ENCODE measurements around the gene RANBP3.
A peak's percentile ranks its signal among the peaks of the same experiment; 100 is the strongest.

Gene RANBP3

DNA sequence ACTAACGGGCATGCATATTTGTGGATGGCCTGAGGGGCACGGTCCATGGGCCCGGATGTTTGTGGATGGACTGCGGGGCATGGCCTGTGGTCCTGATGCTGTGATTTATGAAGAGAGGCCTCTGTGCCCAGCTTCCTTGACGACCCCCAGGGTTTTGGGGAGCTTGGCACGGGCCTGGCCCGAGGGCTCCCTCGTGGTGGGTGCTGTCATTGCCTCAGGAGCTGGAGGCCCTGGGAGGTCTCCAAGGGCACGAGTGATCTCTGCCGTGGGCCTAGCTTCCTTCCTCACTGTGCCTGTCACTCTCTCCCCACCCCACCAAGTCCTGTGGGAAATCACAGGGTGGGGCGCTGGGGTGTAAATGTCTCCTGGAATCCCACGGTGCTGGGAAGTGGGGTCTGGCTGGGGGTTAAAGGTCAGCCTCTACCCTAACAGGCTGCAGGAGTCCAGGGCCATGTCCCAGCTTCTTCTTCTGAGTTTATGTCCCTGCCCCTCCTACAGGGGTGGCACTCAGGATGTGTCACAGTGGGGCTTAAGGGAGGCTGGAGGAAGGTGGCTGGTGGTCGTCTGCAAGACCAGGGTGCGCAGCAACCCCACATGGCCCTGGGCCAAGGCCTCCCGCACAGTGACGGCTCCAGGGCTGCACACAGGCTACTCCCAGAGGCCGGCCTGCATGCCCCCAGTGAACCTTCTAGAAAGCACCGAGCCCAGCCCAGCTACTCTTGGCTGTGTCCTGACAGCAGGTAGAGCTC lies 27.6 kb upstream of the RANBP3 start:
- no peaks in the 10 kb centered on the region for H3K27me3 ChIP-seq (ENCODE audit: insufficient read depth, insufficient read length)
- TF ChIP-seq ZNF274 (IDR thresholded peaks at IDR 0.05; ENCODE audit: low read depth, low read length) (no peak), SUZ12 (IDR thresholded peaks at IDR 0.05; ENCODE audit: extremely low read depth, insufficient read depth, insufficient read length) (no peak), YY1 (IDR thresholded peaks at IDR 0.05; ENCODE audit: insufficient read depth, insufficient read length) (no peak)
- no peak overlapping the region for H3K9ac ChIP-seq (ENCODE audit: insufficient read length, low read depth)
- H3K36me3 ChIP-seq (ENCODE audit: insufficient read depth, insufficient read length, low read length), result no peaks in the 10 kb centered on the region
- no peaks in the 10 kb centered on the region for H3K4me1 ChIP-seq (ENCODE audit: insufficient read depth, insufficient read length)
- H3K9me3 ChIP-seq (ENCODE audit: insufficient read depth, low read length), result no peaks in the 10 kb centered on the region; the same call in 1 of the 2 replicates
- no peak for DNase-seq (ENCODE audit: low read depth, low spot score)
- H3K4me3 ChIP-seq (ENCODE audit: insufficient read length, low read depth), result no peak overlapping the region

DNA sequence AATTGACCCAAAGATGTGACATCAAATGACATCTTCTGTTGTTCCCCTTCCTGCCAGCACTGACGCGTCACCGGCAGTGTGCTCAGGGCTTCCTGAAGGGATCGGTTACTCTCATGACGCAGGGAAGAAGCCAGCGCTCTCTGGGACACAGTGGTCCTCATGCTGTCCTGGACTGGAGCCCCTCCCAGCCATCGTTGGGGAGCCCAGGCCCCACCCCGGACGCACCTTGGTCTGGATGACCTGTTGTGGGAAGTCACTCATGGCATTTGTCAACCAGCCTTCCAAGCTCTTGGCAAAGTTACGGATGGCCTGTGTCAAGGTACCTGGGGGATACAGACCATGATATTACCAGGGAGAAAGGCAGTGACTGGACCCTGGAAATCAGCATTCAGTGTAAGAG lies 26.0 kb upstream of the RANBP3 start:
- Histone ChIP-seq H3K9ac (ENCODE audit: insufficient read length, low read depth) (no peak overlapping the region), H3K4me3 (ENCODE audit: insufficient read length, low read depth) (no peak overlapping the region), H3K9me3 (ENCODE audit: insufficient read depth, low read length) (no peaks in the 10 kb centered on the region; the same call in 1 of the 2 replicates), H3K27me3 (ENCODE audit: insufficient read depth, insufficient read length) (no peaks in the 10 kb centered on the region), H3K36me3 (ENCODE audit: insufficient read depth, insufficient read length, low read length) (no peaks in the 10 kb centered on the region), H3K4me1 (ENCODE audit: insufficient read depth, insufficient read length) (no peaks in the 10 kb centered on the region)
- TF ChIP-seq SUZ12 (IDR thresholded peaks at IDR 0.05; ENCODE audit: extremely low read depth, insufficient read depth, insufficient read length) (no peak), YY1 (IDR thresholded peaks at IDR 0.05; ENCODE audit: insufficient read depth, insufficient read length) (no peak), ZNF274 (IDR thresholded peaks at IDR 0.05; ENCODE audit: low read depth, low read length) (no peak)
- no peak for DNase-seq (ENCODE audit: low read depth, low spot score)

DNA sequence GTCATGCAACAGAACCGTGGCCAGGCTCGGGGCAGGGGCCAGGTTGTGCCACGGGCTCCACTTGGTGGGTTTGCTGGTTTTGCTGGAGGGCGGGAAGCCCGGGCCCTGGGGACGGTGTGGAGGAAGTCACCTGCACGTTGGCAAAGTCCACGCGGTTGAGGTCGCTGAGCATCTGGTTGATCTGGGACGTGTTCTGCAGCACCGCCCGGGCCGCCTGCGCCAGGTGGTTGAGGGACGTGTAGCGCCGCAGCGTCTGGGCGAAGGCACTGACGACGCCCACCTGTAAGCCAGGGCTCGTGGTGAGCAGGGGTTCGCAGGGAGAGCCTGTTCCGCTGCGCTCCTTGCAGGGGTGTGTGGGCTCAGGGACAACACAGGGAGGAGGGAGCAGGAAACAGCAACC lies 24.7 kb upstream of the RANBP3 start:
- H3K27me3 ChIP-seq (ENCODE audit: insufficient read depth, insufficient read length), result no peaks in the 10 kb centered on the region
- H3K36me3 ChIP-seq (ENCODE audit: insufficient read depth, insufficient read length, low read length), result no peaks in the 10 kb centered on the region
- H3K9ac ChIP-seq (ENCODE audit: insufficient read length, low read depth), result no peak overlapping the region
- no peaks in the 10 kb centered on the region; the same call in 1 of the 2 replicates for H3K9me3 ChIP-seq (ENCODE audit: insufficient read depth, low read length)
- H3K4me1 ChIP-seq (ENCODE audit: insufficient read depth, insufficient read length), result no peaks in the 10 kb centered on the region
- no peak overlapping the region for H3K4me3 ChIP-seq (ENCODE audit: insufficient read length, low read depth)
- no peak for DNase-seq (ENCODE audit: low read depth, low spot score)
- TF ChIP-seq ZNF274 (IDR thresholded peaks at IDR 0.05; ENCODE audit: low read depth, low read length) (no peak), YY1 (IDR thresholded peaks at IDR 0.05; ENCODE audit: insufficient read depth, insufficient read length) (no peak), SUZ12 (IDR thresholded peaks at IDR 0.05; ENCODE audit: extremely low read depth, insufficient read depth, insufficient read length) (no peak)

DNA sequence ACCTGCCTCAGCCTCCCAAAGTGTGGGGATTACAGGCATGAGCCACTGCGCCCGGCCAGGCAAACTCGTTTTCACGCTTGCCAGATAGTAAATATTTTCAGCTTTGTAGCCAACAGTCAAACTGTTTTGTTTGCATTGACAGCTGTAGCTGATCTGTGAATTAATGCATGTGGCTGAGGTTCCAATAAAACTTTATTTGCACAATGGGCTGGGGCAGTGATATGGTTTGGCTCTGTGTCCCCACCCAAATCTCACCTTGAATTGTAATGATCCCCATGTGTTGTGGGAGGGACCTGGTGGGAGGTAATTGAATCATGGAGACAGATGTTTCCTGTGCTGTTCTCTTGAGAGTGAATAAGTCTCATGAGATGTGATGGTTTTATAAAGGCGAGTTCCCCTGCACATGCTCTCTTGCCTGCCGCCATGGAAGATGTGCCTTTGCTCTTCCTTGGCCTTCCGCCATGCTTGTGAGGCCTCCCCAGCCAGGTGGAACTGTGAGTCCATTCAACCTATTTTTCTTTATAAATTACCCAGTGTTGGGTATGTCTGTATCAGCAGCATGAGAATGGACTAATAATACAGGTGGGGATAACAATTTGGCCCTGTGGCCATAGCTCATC lies 22.4 kb upstream of the RANBP3 start:
- TF ChIP-seq YY1 (IDR thresholded peaks at IDR 0.05; ENCODE audit: insufficient read depth, insufficient read length) (no peak), SUZ12 (IDR thresholded peaks at IDR 0.05; ENCODE audit: extremely low read depth, insufficient read depth, insufficient read length) (no peak), ZNF274 (IDR thresholded peaks at IDR 0.05; ENCODE audit: low read depth, low read length) (no peak)
- no peaks in the 10 kb centered on the region; the same call in 1 of the 2 replicates for H3K9me3 ChIP-seq (ENCODE audit: insufficient read depth, low read length)

DNA sequence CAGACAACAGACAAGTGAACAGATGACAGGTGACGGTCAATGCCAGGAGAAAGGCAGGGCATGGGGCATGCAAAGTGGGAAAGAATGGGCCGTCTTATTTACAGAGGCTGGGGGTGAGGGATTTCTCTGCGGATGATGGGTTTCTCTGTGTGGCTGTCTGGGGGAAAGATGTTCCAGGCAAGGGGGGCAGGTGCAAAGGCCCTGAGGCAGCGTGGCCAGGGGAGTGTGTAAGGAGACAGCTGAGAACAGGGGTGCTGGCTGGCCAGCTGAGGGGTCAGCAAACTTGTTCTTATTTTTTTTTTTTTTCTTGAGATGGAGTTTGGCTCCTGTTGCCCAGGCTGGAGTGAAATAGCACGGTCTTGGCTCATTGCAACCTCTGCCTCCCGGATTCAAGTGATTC lies 21.8 kb upstream of the RANBP3 start:
- H3K9me3 ChIP-seq (ENCODE audit: insufficient read depth, low read length), result no peaks in the 10 kb centered on the region; the same call in 1 of the 2 replicates
- H3K4me3 ChIP-seq (ENCODE audit: insufficient read length, low read depth), result no peak overlapping the region
- TF ChIP-seq ZNF274 (IDR thresholded peaks at IDR 0.05; ENCODE audit: low read depth, low read length) (no peak), SUZ12 (IDR thresholded peaks at IDR 0.05; ENCODE audit: extremely low read depth, insufficient read depth, insufficient read length) (no peak), YY1 (IDR thresholded peaks at IDR 0.05; ENCODE audit: insufficient read depth, insufficient read length) (no peak)

More for the DNA sequence above, 22.4 kb upstream of the RANBP3 start:
- H3K36me3 ChIP-seq (ENCODE audit: insufficient read depth, insufficient read length, low read length), result no peaks in the 10 kb centered on the region
- no peak overlapping the region for H3K4me3 ChIP-seq (ENCODE audit: insufficient read length, low read depth)
- no peaks in the 10 kb centered on the region for H3K27me3 ChIP-seq (ENCODE audit: insufficient read depth, insufficient read length)
- no peak for DNase-seq (ENCODE audit: low read depth, low spot score)
- no peak overlapping the region for H3K9ac ChIP-seq (ENCODE audit: insufficient read length, low read depth)
- H3K4me1 ChIP-seq (ENCODE audit: insufficient read depth, insufficient read length), result no peaks in the 10 kb centered on the region

DNA sequence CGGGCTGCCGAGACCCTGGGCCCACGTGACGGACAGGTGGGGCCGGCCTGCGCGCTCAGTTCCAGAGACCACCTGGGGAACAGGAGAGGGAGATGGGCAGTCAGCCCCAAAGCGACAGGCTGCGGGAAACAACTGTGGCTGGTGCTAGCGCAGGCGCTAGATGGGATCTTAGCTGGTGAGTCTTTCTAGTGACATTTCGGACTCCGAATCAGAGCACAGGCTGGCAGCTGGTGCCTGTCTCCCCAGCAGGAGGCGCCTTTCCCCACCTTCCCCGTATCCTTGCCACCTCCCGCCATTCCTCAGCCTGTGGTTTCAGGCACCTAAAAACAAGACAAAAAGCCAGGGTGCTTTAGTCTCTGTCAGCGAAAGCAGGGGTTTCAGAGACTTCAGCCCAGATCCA lies 19.4 kb upstream of the RANBP3 start:
- H3K36me3 ChIP-seq (ENCODE audit: insufficient read depth, insufficient read length, low read length), result no peaks in the 10 kb centered on the region
- TF ChIP-seq SUZ12 (IDR thresholded peaks at IDR 0.05; ENCODE audit: extremely low read depth, insufficient read depth, insufficient read length), result no peak
- TF ChIP-seq YY1 (IDR thresholded peaks at IDR 0.05; ENCODE audit: insufficient read depth, insufficient read length), result no peak
- no peak for TF ChIP-seq ZNF274 (IDR thresholded peaks at IDR 0.05; ENCODE audit: low read depth, low read length)
- no peak overlapping the region for H3K9ac ChIP-seq (ENCODE audit: insufficient read length, low read depth)
- peak; percentile 47 for DNase-seq (ENCODE audit: low read depth, low spot score)
- H3K4me3 ChIP-seq (ENCODE audit: insufficient read length, low read depth), result no peak overlapping the region
- H3K9me3 ChIP-seq (ENCODE audit: insufficient read depth, low read length), result no peaks in the 10 kb centered on the region; the same call in 1 of the 2 replicates
- H3K4me1 ChIP-seq (ENCODE audit: insufficient read depth, insufficient read length), result peaks cover 6% of the 10 kb centered on the region
- no peaks in the 10 kb centered on the region for H3K27me3 ChIP-seq (ENCODE audit: insufficient read depth, insufficient read length)

More for the DNA sequence above, 21.8 kb upstream of the RANBP3 start:
- no peak for DNase-seq (ENCODE audit: low read depth, low spot score)
- Histone ChIP-seq H3K36me3 (ENCODE audit: insufficient read depth, insufficient read length, low read length) (no peaks in the 10 kb centered on the region), H3K9ac (ENCODE audit: insufficient read length, low read depth) (no peak overlapping the region), H3K4me1 (ENCODE audit: insufficient read depth, insufficient read length) (no peaks in the 10 kb centered on the region), H3K27me3 (ENCODE audit: insufficient read depth, insufficient read length) (no peaks in the 10 kb centered on the region)

DNA sequence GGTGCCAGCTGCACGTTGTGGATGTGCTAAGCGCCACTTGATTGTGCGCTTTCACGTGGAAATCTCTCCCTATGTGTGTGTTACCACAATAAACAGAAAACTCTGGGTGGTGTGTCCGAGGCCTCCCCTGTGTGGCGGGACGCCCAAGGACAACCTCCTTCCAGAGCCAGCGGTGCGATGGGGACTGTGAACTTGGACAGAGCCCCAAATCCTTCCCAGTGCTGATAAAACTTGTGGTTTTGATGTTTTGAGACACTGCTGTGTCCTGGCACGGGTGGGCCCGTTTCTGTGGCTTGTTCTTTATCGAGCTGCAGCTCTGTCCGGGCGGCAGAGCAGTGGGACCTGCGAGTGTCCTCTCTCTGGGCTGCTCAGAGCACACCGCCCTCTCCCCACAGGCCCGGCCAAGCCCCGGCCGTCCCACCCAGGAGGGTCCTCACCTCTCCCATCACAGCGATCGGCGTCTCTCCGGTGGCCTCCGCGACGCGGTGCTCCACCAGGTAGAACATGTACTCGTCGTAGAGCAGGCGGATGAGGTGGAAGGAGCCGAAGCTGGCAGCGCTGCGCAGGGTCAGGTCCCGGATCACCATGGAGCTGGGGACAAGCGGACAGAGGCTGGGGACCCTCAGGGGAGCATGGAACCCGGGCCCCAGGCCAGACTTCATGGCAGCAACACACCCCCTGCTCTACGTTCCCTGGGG lies 18.8 kb upstream of the RANBP3 start:
- no peaks in the 10 kb centered on the region for H3K36me3 ChIP-seq (ENCODE audit: insufficient read depth, insufficient read length, low read length)
- no peak overlapping the region for H3K9ac ChIP-seq (ENCODE audit: insufficient read length, low read depth)
- no peak for DNase-seq (ENCODE audit: low read depth, low spot score)
- H3K27me3 ChIP-seq (ENCODE audit: insufficient read depth, insufficient read length), result no peaks in the 10 kb centered on the region
- no peak overlapping the region for H3K4me3 ChIP-seq (ENCODE audit: insufficient read length, low read depth)
- H3K4me1 ChIP-seq (ENCODE audit: insufficient read depth, insufficient read length), result peaks cover 6% of the 10 kb centered on the region
- TF ChIP-seq SUZ12 (IDR thresholded peaks at IDR 0.05; ENCODE audit: extremely low read depth, insufficient read depth, insufficient read length) (no peak), ZNF274 (IDR thresholded peaks at IDR 0.05; ENCODE audit: low read depth, low read length) (no peak), YY1 (IDR thresholded peaks at IDR 0.05; ENCODE audit: insufficient read depth, insufficient read length) (no peak)
- no peaks in the 10 kb centered on the region; the same call in 1 of the 2 replicates for H3K9me3 ChIP-seq (ENCODE audit: insufficient read depth, low read length)

Measured in NT2/D1 (cell line).